ENCODE data around the gene MGME1. TPM values are rescaled to one million over a fixed set of nuclear protein-coding genes. Genes with fewer than 3 reads are reported as not detected.

The MGME1 gene
- total RNA-seq, 1 experiment from 2014 or later = 56.0 TPM

DNA sequence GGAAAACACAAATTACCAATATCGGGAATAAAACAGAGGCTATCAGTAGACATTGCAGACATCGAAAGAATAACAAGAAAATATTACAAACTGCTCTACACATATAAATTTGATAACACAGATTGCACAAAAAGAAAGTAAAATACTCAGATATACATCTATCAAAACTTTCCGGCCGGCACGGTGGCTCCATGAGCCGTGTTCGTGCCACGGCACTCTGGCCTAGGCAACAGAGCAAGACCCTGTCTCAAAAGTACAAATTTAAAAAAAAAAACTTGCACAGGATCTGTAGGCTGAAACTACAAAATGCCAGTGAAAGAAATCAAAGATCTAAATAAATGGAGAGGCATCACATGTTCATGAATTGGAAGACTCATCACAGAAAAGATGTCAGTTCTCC is 49.7 kb upstream of the MGME1 start:
- TF ChIP-seq ZNF416 (CRISPR knock-in tag; IDR thresholded peaks at IDR 0.05) (no peak), ZNF232 (CRISPR knock-in tag; IDR thresholded peaks at IDR 0.05) (no peak), GTF2I (CRISPR knock-in tag; conservative IDR thresholded peaks at IDR 0.05) (no peak), PRRX2 (CRISPR knock-in tag; IDR thresholded peaks at IDR 0.05) (no peak), KAT7 (CRISPR knock-in tag; IDR thresholded peaks at IDR 0.05; ENCODE audit: borderline replicate concordance) (no peak), NR2C2 (CRISPR knock-in tag; IDR thresholded peaks at IDR 0.05) (no peak), ZNF281 (CRISPR knock-in tag; IDR thresholded peaks at IDR 0.05) (no peak), ERG (CRISPR knock-in tag; IDR thresholded peaks at IDR 0.05) (no peak), ZBTB21 (CRISPR knock-in tag; IDR thresholded peaks at IDR 0.05; ENCODE audit: borderline replicate concordance) (no peak)
- TF ChIP-seq, protein P1, sequence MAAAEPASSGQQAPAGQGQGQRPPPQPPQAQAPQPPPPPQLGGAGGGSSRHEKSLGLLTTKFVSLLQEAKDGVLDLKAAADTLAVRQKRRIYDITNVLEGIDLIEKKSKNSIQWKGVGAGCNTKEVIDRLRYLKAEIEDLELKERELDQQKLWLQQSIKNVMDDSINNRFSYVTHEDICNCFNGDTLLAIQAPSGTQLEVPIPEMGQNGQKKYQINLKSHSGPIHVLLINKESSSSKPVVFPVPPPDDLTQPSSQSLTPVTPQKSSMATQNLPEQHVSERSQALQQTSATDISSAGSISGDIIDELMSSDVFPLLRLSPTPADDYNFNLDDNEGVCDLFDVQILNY (CRISPR knock-in tag; IDR thresholded peaks at IDR 0.05) = no peak
- TF ChIP-seq, protein P2, sequence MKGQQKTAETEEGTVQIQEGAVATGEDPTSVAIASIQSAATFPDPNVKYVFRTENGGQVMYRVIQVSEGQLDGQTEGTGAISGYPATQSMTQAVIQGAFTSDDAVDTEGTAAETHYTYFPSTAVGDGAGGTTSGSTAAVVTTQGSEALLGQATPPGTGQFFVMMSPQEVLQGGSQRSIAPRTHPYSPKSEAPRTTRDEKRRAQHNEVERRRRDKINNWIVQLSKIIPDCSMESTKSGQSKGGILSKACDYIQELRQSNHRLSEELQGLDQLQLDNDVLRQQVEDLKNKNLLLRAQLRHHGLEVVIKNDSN (CRISPR knock-in tag; IDR thresholded peaks at IDR 0.05) = no peak
- TF ChIP-seq, protein P3, sequence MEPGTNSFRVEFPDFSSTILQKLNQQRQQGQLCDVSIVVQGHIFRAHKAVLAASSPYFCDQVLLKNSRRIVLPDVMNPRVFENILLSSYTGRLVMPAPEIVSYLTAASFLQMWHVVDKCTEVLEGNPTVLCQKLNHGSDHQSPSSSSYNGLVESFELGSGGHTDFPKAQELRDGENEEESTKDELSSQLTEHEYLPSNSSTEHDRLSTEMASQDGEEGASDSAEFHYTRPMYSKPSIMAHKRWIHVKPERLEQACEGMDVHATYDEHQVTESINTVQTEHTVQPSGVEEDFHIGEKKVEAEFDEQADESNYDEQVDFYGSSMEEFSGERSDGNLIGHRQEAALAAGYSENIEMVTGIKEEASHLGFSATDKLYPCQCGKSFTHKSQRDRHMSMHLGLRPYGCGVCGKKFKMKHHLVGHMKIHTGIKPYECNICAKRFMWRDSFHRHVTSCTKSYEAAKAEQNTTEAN (CRISPR knock-in tag; IDR thresholded peaks at IDR 0.05) = no peak
- DNase-seq (ENCODE audit: low spot score) (no peak), ATAC-seq (no peak)
- Mint-ChIP-seq H3K4me3 (no peak overlapping the region), H3K27ac (no peak overlapping the region), H3K36me3 (no peaks in the 10 kb centered on the region), H3K27me3 (ENCODE audit: low read depth) (no peaks in the 10 kb centered on the region), H3K9me3 (no peaks in the 10 kb centered on the region), H3K4me1 (0 out of 2 replicates have a peak, but pooled peaks cover 3% of the 10 kb centered on the region)
- POLR2A ChIA-PET = no interaction called here
- CTCF ChIA-PET = no interaction called here

DNA sequence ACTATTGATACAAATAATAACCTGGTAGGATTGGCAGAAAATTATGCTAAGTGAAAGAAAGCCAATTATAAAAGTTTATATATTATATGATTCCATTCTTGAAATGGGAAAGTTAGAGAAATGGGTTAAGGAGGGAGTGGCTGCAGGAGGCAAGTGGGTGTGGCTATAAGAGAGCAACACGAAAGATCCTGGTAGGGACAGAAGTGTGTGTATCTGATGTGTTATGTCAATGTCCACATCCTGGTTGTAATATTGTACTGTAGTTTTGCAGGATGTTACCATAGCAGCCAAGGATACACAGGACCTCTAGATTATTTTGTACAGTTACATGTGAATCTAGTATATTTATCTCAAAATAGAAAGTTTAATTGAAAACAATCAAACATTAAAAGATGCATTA is 47.0 kb upstream of the MGME1 start:
- ATAC-seq (no peak), DNase-seq (ENCODE audit: low spot score) (no peak)
- ChIA-PET POLR2A (no interaction called here), CTCF (interaction anchor here (1.4 kb wide), 1 partner anchor 17 kb away, joined by 3 read pairs; no protein-coding TSS in a partner anchor)
- Mint-ChIP-seq H3K27ac (no peak overlapping the region), H3K9me3 (no peaks in the 10 kb centered on the region), H3K4me1 (0 out of 2 replicates have a peak, but pooled peaks cover 3% of the 10 kb centered on the region), H3K27me3 (ENCODE audit: low read depth) (no peaks in the 10 kb centered on the region), H3K36me3 (no peaks in the 10 kb centered on the region), H3K4me3 (no peak overlapping the region)
- TF ChIP-seq FOXK1 (CRISPR knock-in tag; IDR thresholded peaks at IDR 0.05) (no peak), NR1H2 (CRISPR knock-in tag; IDR thresholded peaks at IDR 0.05) (no peak), NFATC4 (CRISPR knock-in tag; IDR thresholded peaks at IDR 0.05) (no peak), AFF4 (CRISPR knock-in tag; IDR thresholded peaks at IDR 0.05; ENCODE audit: borderline replicate concordance) (no peak), JUN (CRISPR knock-in tag; IDR thresholded peaks at IDR 0.05) (no peak)
- TF ChIP-seq, protein P4, sequence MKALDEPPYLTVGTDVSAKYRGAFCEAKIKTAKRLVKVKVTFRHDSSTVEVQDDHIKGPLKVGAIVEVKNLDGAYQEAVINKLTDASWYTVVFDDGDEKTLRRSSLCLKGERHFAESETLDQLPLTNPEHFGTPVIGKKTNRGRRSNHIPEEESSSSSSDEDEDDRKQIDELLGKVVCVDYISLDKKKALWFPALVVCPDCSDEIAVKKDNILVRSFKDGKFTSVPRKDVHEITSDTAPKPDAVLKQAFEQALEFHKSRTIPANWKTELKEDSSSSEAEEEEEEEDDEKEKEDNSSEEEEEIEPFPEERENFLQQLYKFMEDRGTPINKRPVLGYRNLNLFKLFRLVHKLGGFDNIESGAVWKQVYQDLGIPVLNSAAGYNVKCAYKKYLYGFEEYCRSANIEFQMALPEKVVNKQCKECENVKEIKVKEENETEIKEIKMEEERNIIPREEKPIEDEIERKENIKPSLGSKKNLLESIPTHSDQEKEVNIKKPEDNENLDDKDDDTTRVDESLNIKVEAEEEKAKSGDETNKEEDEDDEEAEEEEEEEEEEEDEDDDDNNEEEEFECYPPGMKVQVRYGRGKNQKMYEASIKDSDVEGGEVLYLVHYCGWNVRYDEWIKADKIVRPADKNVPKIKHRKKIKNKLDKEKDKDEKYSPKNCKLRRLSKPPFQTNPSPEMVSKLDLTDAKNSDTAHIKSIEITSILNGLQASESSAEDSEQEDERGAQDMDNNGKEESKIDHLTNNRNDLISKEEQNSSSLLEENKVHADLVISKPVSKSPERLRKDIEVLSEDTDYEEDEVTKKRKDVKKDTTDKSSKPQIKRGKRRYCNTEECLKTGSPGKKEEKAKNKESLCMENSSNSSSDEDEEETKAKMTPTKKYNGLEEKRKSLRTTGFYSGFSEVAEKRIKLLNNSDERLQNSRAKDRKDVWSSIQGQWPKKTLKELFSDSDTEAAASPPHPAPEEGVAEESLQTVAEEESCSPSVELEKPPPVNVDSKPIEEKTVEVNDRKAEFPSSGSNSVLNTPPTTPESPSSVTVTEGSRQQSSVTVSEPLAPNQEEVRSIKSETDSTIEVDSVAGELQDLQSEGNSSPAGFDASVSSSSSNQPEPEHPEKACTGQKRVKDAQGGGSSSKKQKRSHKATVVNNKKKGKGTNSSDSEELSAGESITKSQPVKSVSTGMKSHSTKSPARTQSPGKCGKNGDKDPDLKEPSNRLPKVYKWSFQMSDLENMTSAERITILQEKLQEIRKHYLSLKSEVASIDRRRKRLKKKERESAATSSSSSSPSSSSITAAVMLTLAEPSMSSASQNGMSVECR (CRISPR knock-in tag; IDR thresholded peaks at IDR 0.05; ENCODE audit: borderline replicate concordance) = no peak
- TF ChIP-seq, protein P5, sequence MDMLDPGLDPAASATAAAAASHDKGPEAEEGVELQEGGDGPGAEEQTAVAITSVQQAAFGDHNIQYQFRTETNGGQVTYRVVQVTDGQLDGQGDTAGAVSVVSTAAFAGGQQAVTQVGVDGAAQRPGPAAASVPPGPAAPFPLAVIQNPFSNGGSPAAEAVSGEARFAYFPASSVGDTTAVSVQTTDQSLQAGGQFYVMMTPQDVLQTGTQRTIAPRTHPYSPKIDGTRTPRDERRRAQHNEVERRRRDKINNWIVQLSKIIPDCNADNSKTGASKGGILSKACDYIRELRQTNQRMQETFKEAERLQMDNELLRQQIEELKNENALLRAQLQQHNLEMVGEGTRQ (CRISPR knock-in tag; IDR thresholded peaks at IDR 0.05) = no peak
